Measurements from ENCODE around the gene OMA1.
"Not testable (repeated sequence)": the region's sequence is repeated elsewhere in the genome, so short reads cannot be mapped to it uniquely, and the experiment has no call there.

Gene OMA1

GRCh38 chr1:58573705-58574591 lies 27.4 kb upstream of the OMA1 start:
- no peak for DNase-seq

- no peak for DNase-seq
Observed at GRCh38 chr1:58573138-58573537, 26.6 kb upstream of the OMA1 start.

GRCh38 chr1:58572690-58573089 lies 26.2 kb upstream of the OMA1 start:
- DNase-seq: no peak

GRCh38 chr1:58571616-58572015 lies 25.1 kb upstream of the OMA1 start:
- DNase-seq: no peak

- no peak for DNase-seq
Observed at GRCh38 chr1:58570817-58571216, 24.3 kb upstream of the OMA1 start.

GRCh38 chr1:58570094-58570493 lies 23.6 kb upstream of the OMA1 start:
- no peak for DNase-seq

- no peak for DNase-seq
Observed at GRCh38 chr1:58568911-58569310, 22.4 kb upstream of the OMA1 start.

GRCh38 chr1:58568271-58568860 lies 21.8 kb upstream of the OMA1 start:
- DNase-seq: no peak

- DNase-seq: no peak
Observed at GRCh38 chr1:58566339-58566738, 19.8 kb upstream of the OMA1 start.

- DNase-seq: not testable (repeated sequence)
Observed at GRCh38 chr1:58563715-58564114, 17.2 kb upstream of the OMA1 start.

- DNase-seq: no peak
Observed at GRCh38 chr1:58561633-58562032, 15.1 kb upstream of the OMA1 start.

GRCh38 chr1:58555393-58555792 lies 8.9 kb upstream of the OMA1 start:
- no peak for DNase-seq

GRCh38 chr1:58551186-58552140 lies 4.9 kb upstream of the OMA1 start:
- DNase-seq: no peak

- not testable (repeated sequence) for DNase-seq
Observed at GRCh38 chr1:58549291-58549690, 2.8 kb upstream of the OMA1 start.

- no peak for DNase-seq
Observed at GRCh38 chr1:58548371-58548770, 1.8 kb upstream of the OMA1 start.

- DNase-seq: peak; percentile 55
Observed at GRCh38 chr1:58545591-58546519, 671 bp downstream of the OMA1 start.

- DNase-seq: no peak
Observed at GRCh38 chr1:58543260-58543659, 3.3 kb downstream of the OMA1 start.

- DNase-seq: no peak
Observed at GRCh38 chr1:58539553-58539952, 7.0 kb downstream of the OMA1 start.

- no peak for DNase-seq
Observed at GRCh38 chr1:58538821-58539220, 7.7 kb downstream of the OMA1 start.

GRCh38 chr1:58531842-58532241 lies 14.7 kb downstream of the OMA1 start:
- not testable (repeated sequence) for DNase-seq

GRCh38 chr1:58529284-58529683 lies 17.2 kb downstream of the OMA1 start:
- peak; percentile 59 for DNase-seq

- peak; percentile 37 for DNase-seq
Observed at GRCh38 chr1:58528518-58528917, 18.0 kb downstream of the OMA1 start.
